ENCODE measurements around the gene RAB17.

The RAB17 gene

GRCh38 chr2:237568121-237568660 is 22.3 kb downstream of the RAB17 start:
- ATAC-seq (no peak), DNase-seq (ENCODE audit: low spot score in 2 of 2) (no peak)
- no peak overlapping the region for H3K27ac Mint-ChIP-seq
- peaks cover 6% of the 10 kb centered on the region for H3K4me1 Mint-ChIP-seq
- H3K9me3 Mint-ChIP-seq = no peaks in the 10 kb centered on the region
- H3K36me3 Mint-ChIP-seq = no peaks in the 10 kb centered on the region
- H3K4me3 Mint-ChIP-seq = no peak overlapping the region

GRCh38 chr2:237567276-237568029 is 23.1 kb downstream of the RAB17 start:
- no peak overlapping the region for H3K4me3 Mint-ChIP-seq
- no peak overlapping the region for H3K27ac Mint-ChIP-seq
- no peaks in the 10 kb centered on the region for H3K9me3 Mint-ChIP-seq
- DNase-seq (ENCODE audit: low spot score in 2 of 2) = no peak
- H3K36me3 Mint-ChIP-seq = no peaks in the 10 kb centered on the region
- no peak for ATAC-seq
- peaks cover 6% of the 10 kb centered on the region for H3K4me1 Mint-ChIP-seq

GRCh38 chr2:237566401-237567235 is 23.9 kb downstream of the RAB17 start, which contains the start of gene PRLH:
TSS of gene PRLH (plus strand) at chr2:237566574. CDS start at chr2:237566574, 0 bp downstream.
- H3K9me3 Mint-ChIP-seq = no peaks in the 10 kb centered on the region
- no peaks in the 10 kb centered on the region for H3K36me3 Mint-ChIP-seq
- DNase-seq (ENCODE audit: low spot score in 2 of 2) (no peak), ATAC-seq (no peak)
- no peak within 1 kb of the TSS for H3K27ac Mint-ChIP-seq
- H3K4me3 Mint-ChIP-seq = no peak within 1 kb of the TSS
- H3K4me1 Mint-ChIP-seq = peaks cover under 1% of the 10 kb centered on the region

GRCh38 chr2:237565974-237566373 is 24.6 kb downstream of the RAB17 start:
- Mint-ChIP-seq H3K4me3 (no peak overlapping the region), H3K4me1 (no peaks in the 10 kb centered on the region), H3K9me3 (no peaks in the 10 kb centered on the region), H3K36me3 (no peaks in the 10 kb centered on the region), H3K27ac (no peak overlapping the region)
- no peak for ATAC-seq
- DNase-seq (ENCODE audit: low spot score in 2 of 2) = no peak

- Mint-ChIP-seq H3K36me3 (no peaks in the 10 kb centered on the region), H3K9me3 (no peaks in the 10 kb centered on the region), H3K27ac (no peak overlapping the region), H3K4me1 (no peaks in the 10 kb centered on the region), H3K4me3 (no peak overlapping the region)
- no peak for DNase-seq (ENCODE audit: low spot score in 2 of 2)
- ATAC-seq = no peak
These were observed 25.9 kb downstream of the RAB17 start for GRCh38 chr2:237564526-237565131.

- no peaks in the 10 kb centered on the region for H3K4me1 Mint-ChIP-seq
- H3K27ac Mint-ChIP-seq = no peak overlapping the region
- H3K4me3 Mint-ChIP-seq = no peak overlapping the region
- DNase-seq (ENCODE audit: low spot score in 2 of 2) (no peak), ATAC-seq (no peak)
- H3K36me3 Mint-ChIP-seq = no peaks in the 10 kb centered on the region
- no peaks in the 10 kb centered on the region for H3K9me3 Mint-ChIP-seq
These were observed 26.7 kb downstream of the RAB17 start for GRCh38 chr2:237563816-237564215.

GRCh38 chr2:237561221-237561620 is 29.3 kb downstream of the RAB17 start:
- no peak overlapping the region for H3K27ac Mint-ChIP-seq
- no peaks in the 10 kb centered on the region for H3K9me3 Mint-ChIP-seq
- peaks cover 14% of the 10 kb centered on the region for H3K4me1 Mint-ChIP-seq

GRCh38 chr2:237558961-237559641 is 31.4 kb downstream of the RAB17 start:
- no peaks in the 10 kb centered on the region for H3K9me3 Mint-ChIP-seq
- ATAC-seq = no peak
- peaks cover 14% of the 10 kb centered on the region for H3K4me1 Mint-ChIP-seq
- no peak overlapping the region for H3K27ac Mint-ChIP-seq
- H3K4me3 Mint-ChIP-seq = no peak overlapping the region
- peaks cover 5% of the 10 kb centered on the region for H3K36me3 Mint-ChIP-seq
- no peak for DNase-seq (ENCODE audit: low spot score in 2 of 2)

More at GRCh38 chr2:237561221-237561620, 29.3 kb downstream of the RAB17 start:
- Mint-ChIP-seq H3K4me3 (no peak overlapping the region), H3K36me3 (peaks cover 5% of the 10 kb centered on the region)
- ATAC-seq (no peak), DNase-seq (ENCODE audit: low spot score in 2 of 2) (no peak)

- Mint-ChIP-seq H3K36me3 (peaks cover 5% of the 10 kb centered on the region), H3K9me3 (no peaks in the 10 kb centered on the region), H3K27ac (no peak overlapping the region), H3K4me3 (no peak overlapping the region), H3K4me1 (peaks cover 14% of the 10 kb centered on the region)
- no peak for DNase-seq (ENCODE audit: low spot score in 2 of 2)
- ATAC-seq = no peak
These were observed 32.9 kb downstream of the RAB17 start for GRCh38 chr2:237557633-237558015.

GRCh38 chr2:237556773-237557632 is 33.5 kb downstream of the RAB17 start:
- DNase-seq (ENCODE audit: low spot score in 2 of 2) (peak in 1 of 2 donors; percentile 56), ATAC-seq (peak; percentile 86)
- peaks cover 14% of the 10 kb centered on the region for H3K4me1 Mint-ChIP-seq
- H3K9me3 Mint-ChIP-seq = no peaks in the 10 kb centered on the region
- H3K27ac Mint-ChIP-seq = no peak overlapping the region
- H3K36me3 Mint-ChIP-seq = peaks cover 5% of the 10 kb centered on the region
- H3K4me3 Mint-ChIP-seq = no peak overlapping the region

GRCh38 chr2:237555560-237555959 is 35.0 kb downstream of the RAB17 start:
- Mint-ChIP-seq H3K4me3 (no peak overlapping the region), H3K9me3 (no peaks in the 10 kb centered on the region), H3K4me1 (peaks cover 14% of the 10 kb centered on the region), H3K36me3 (peaks cover 5% of the 10 kb centered on the region), H3K27ac (no peak overlapping the region)
- DNase-seq (ENCODE audit: low spot score in 2 of 2) = no peak
- no peak for ATAC-seq

- ATAC-seq (no peak), DNase-seq (ENCODE audit: low spot score in 2 of 2) (no peak)
- Mint-ChIP-seq H3K9me3 (no peaks in the 10 kb centered on the region), H3K4me3 (no peak overlapping the region), H3K36me3 (peaks cover 5% of the 10 kb centered on the region), H3K4me1 (peaks cover 14% of the 10 kb centered on the region), H3K27ac (no peak overlapping the region)
These were observed 36.6 kb downstream of the RAB17 start for GRCh38 chr2:237553948-237554347.

- Mint-ChIP-seq H3K4me3 (no peak overlapping the region), H3K9me3 (no peaks in the 10 kb centered on the region), H3K4me1 (peaks cover 11% of the 10 kb centered on the region), H3K27ac (no peak overlapping the region), H3K36me3 (peaks cover 5% of the 10 kb centered on the region)
- DNase-seq (ENCODE audit: low spot score in 2 of 2) (no peak), ATAC-seq (no peak)
These were observed 37.6 kb downstream of the RAB17 start for GRCh38 chr2:237552908-237553307.

- no peak overlapping the region for H3K4me3 Mint-ChIP-seq
- no peak overlapping the region for H3K27ac Mint-ChIP-seq
- DNase-seq (ENCODE audit: low spot score in 2 of 2) (no peak), ATAC-seq (no peak)
- no peaks in the 10 kb centered on the region for H3K36me3 Mint-ChIP-seq
- no peaks in the 10 kb centered on the region for H3K9me3 Mint-ChIP-seq
- no peaks in the 10 kb centered on the region for H3K4me1 Mint-ChIP-seq
These were observed 39.4 kb downstream of the RAB17 start for GRCh38 chr2:237551071-237551574.

Data from stimulated activated effector memory CD8-positive, alpha-beta T cell treated with anti-CD3 and anti-CD28 coated beads, Interleukin-12 subunit alpha, Interleukin-12 subunit beta, amount 100 ng/mL, for 72 hours (primary cell).